Mucosa of descending colon (tissue), 3 donors: ENCODE measurements around the gene RWDD1. TPM values are rescaled to one million over a fixed set of nuclear protein-coding genes. Genes with fewer than 3 reads are reported as not detected.

Source experiments
- ATAC-seq: fragments of 200-7000 bp; cut with Tn5 transposase; one replicate; pipeline ENCODE4 v1.9.1; 2020; ENCODE audit warnings: mild to moderate bottlenecking, moderate library complexity
- DNase-seq, 3 donors: peaks; one replicate each; pipeline ENCODE4 v3.0.0-alpha.2; 2020
- H3K36me3 ChIP-seq: fragments of 200-600 bp; one replicate; pipeline ENCODE4 v1.8.0; 2021; ENCODE audit warnings: low read depth, mild to moderate bottlenecking
- H3K4me1 ChIP-seq: fragments of 200-600 bp; one replicate; pipeline ENCODE4 v1.8.0; 2021; ENCODE audit warnings: low read depth, mild to moderate bottlenecking
- H3K4me3 ChIP-seq: fragments of 200-600 bp; one replicate; pipeline ENCODE4 v1.8.0; 2021; ENCODE audit warnings: mild to moderate bottlenecking
- H3K9me3 ChIP-seq: fragments of 200-600 bp; one replicate; pipeline ENCODE4 v1.8.0; 2021; ENCODE audit warnings: mild to moderate bottlenecking
- intact Hi-C, 2 donors: fragments of 100-400 bp; cut with DNase I in 1 of 2; cut with micrococcal nuclease in 1 of 2; formaldehyde crosslinking; loops; one replicate each; pipeline versions ENCODE4 v1.11.0 to v1.11.1; 2022; cut with DNase I, micrococcal nuclease
- total RNA-seq, 3 donors: library from RNA; stranded (reverse); fragmentation: NEBNext Ultra II Directional in 2 of 3; extraction: Animal tissue kit (Norgen Biotek cat#: 25700) in 2 of 3; gene quantifications; one replicate each; pipeline versions ENCODE4 v1.2.1 to v1.2.4, GENCODE V29; 2021 to 2023
- TF ChIP-seq, protein P1 (sequence below): fragments of 200-600 bp; IDR thresholded peaks from one replicate; pipeline ENCODE4 v1.8.0; 2022; ENCODE audit warnings: antibody characterized with exemption, mild to moderate bottlenecking
- donor health status: DM: no; HTN: no; CAD: no; lungs with moderate emphysema.
- donor health status: DM: no; HTN: no; CAD: no.
- donor health status: DM: no; HTN: yes; CAD: no.

Gene RWDD1
- total RNA-seq, 3 donors from 2014 or later, result 21.0 to 58.0 (median 34.2) TPM

DNA sequence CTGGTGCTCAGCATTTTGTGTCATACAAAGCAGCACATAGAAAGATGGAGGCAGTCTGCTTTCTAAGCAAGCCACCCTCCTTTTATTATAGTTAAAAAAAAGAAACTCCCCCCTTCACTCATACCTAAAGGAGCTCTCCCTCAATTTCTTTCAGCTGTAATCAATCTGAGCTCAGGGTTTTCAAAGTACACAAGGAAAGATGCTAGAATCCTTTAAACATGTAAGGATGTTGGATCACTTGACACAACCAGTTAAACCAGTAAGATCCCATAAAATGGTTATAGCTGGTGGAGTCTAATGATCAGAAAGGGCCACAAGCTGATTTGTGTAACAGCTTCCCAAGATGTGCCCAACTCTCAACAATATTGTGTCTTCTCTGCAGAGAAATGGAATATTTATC, 17.9 kb upstream of the RWDD1 start, which contains the start of gene CALHM4:
CALHM4 (plus strand) TSS at position 301 of the 400 bp plus-strand sequence; CDS start at position 344, 43 bp downstream.
- ATAC-seq, result no peak
- no peak for DNase-seq
- intact Hi-C loops, result no loop called here
- H3K4me3 ChIP-seq, result no peak within 1 kb of the TSS
- TF ChIP-seq, protein P1, sequence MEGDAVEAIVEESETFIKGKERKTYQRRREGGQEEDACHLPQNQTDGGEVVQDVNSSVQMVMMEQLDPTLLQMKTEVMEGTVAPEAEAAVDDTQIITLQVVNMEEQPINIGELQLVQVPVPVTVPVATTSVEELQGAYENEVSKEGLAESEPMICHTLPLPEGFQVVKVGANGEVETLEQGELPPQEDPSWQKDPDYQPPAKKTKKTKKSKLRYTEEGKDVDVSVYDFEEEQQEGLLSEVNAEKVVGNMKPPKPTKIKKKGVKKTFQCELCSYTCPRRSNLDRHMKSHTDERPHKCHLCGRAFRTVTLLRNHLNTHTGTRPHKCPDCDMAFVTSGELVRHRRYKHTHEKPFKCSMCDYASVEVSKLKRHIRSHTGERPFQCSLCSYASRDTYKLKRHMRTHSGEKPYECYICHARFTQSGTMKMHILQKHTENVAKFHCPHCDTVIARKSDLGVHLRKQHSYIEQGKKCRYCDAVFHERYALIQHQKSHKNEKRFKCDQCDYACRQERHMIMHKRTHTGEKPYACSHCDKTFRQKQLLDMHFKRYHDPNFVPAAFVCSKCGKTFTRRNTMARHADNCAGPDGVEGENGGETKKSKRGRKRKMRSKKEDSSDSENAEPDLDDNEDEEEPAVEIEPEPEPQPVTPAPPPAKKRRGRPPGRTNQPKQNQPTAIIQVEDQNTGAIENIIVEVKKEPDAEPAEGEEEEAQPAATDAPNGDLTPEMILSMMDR, result no peak
- no peaks in the 10 kb centered on the region for H3K36me3 ChIP-seq
- H3K4me1 ChIP-seq, result no peaks in the 10 kb centered on the region
- H3K9me3 ChIP-seq, result no peaks in the 10 kb centered on the region

DNA sequence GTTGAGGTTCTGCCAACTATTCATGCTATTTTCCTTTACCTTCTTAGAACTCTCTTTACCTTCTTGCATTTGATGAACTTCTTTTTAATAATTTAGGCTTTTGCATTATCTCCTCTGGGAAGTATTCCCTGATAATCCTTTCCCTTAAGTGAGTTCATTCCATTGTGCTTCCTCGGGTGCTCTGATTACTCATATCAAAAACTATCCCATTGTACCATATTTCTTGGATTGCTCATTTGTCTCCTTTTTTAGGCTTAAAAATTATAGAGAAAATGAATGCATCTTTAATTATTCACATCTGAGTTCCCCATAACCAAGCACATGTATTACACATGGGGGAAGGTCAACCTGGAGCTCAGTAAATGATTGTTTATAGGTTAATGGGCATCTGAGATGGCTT, 15.2 kb upstream of the RWDD1 start:
- DNase-seq (no peak), ATAC-seq (no peak)
- Histone ChIP-seq H3K4me1 (no peaks in the 10 kb centered on the region), H3K4me3 (no peak overlapping the region), H3K36me3 (no peaks in the 10 kb centered on the region), H3K9me3 (no peaks in the 10 kb centered on the region)
- TF ChIP-seq, protein P1, result no peak
- intact Hi-C loops, result no loop called here

DNA sequence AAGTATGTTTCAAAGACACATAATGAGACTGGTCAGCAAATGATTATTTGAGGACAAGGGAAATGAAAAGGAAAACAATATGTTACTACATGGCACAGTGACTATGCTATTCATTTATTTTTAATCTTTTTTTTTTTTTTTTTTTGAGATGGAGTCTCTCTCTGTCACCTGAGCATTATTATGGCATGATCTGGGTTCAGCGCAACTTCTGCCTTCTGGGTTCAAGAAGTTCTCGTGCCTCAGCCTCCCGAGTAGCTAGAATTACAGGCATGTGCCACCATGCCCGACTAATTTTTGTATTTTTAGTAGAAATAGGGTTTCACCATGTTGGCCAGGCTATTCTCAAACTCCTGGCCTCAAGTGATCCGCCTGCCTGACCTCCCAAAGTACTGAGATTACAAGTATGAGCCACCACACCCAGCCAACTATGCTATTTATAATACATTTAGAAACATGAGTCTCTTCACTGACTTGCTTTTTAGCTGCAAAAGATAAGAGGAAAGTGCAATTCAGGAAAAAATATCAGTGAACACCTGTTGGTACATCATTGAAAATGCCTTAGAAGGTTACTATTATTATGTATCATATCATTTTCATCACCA, 14.4 kb upstream of the RWDD1 start:
- Histone ChIP-seq H3K4me3 (no peak overlapping the region), H3K36me3 (no peaks in the 10 kb centered on the region), H3K4me1 (no peaks in the 10 kb centered on the region), H3K9me3 (no peaks in the 10 kb centered on the region)
- TF ChIP-seq, protein P1, result no peak
- ATAC-seq, result no peak
- no peak for DNase-seq
- intact Hi-C loops, result no loop called here

DNA sequence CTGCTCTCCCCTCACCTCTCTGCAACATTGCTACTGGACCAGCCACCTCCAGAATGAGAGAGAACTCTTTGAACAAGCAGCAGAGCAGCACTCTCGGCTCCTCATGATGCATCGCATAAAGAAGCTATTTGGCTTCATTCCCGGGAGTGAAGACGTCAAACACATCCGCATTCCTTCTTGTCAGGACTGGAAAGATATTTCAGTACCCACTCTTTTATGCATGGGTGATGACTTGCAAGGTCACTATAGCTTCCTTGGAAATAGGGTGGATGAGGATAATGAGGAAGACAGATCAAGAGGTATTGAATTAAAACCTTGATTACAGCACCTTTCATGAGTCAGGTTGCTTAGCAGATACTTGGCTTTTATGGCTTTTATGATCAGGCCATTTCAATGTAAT, 13.4 kb upstream of the RWDD1 start:
- Histone ChIP-seq H3K9me3 (no peaks in the 10 kb centered on the region), H3K4me1 (no peaks in the 10 kb centered on the region), H3K36me3 (no peaks in the 10 kb centered on the region), H3K4me3 (no peak overlapping the region)
- DNase-seq, result peak in 1 of 3 donors; percentile 7
- TF ChIP-seq, protein P1, result no peak
- intact Hi-C loops, result no loop called here
- ATAC-seq, result peak; percentile 34

DNA sequence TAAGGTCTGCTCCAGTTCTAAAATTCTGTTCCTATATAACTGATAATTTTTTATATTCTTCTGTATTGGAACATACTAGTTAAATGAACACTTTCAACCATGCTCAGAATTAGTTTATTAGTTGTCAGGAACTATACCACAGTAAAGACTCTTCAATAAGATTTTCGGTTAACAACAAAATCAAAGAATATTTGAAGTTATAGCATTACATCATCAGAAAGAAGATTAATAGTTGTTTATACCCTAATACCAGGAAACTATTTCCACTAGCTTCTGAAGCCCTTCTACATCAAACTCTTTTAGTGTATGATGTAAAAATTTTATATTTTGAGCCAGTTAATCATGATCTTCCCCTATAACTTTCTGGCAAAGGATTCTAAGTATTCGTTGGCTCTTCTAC, 11.2 kb upstream of the RWDD1 start:
- intact Hi-C loops, result no loop called here
- Histone ChIP-seq H3K4me1 (no peaks in the 10 kb centered on the region), H3K4me3 (no peak overlapping the region), H3K9me3 (no peaks in the 10 kb centered on the region), H3K36me3 (no peaks in the 10 kb centered on the region)
- DNase-seq (no peak), ATAC-seq (no peak)
- TF ChIP-seq, protein P1, result no peak
